ENCODE results near the gene KIAA1549. TPM values are rescaled to one million over a fixed set of nuclear protein-coding genes. Genes with fewer than 3 reads are reported as not detected.
"Not testable (repeated sequence)": the region's sequence is repeated elsewhere in the genome, so short reads cannot be mapped to it uniquely, and the experiment has no call there.

Gene KIAA1549
- total RNA-seq, 1 donor from 2014 or later: 1.3 TPM

DNA sequence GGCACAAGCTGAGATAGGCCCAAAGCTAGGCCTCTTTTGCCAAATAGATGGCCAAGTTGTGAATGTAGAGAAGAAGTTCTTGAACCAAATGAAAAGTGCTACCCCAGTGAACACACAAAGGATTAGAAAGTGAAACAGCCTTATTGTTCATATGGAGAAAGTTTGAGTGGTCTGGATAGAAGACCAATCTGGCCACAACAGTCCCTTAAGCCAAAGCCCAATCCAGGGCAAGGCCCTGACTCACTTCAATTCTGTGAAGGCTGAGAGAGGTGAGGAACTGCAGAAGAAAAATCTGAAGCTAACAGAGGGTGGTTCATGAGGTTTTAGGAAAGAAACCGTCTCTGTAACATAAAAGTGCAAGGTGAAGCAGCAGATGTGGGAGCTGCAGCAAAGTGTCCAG, 164.5 kb downstream of the KIAA1549 start:
- H3K27ac Mint-ChIP-seq: no peak overlapping the region
- intact Hi-C loops (cut with micrococcal nuclease): loop anchor here (5.0 kb wide), 1 partner anchor 46 kb away; no protein-coding TSS in a partner anchor

DNA sequence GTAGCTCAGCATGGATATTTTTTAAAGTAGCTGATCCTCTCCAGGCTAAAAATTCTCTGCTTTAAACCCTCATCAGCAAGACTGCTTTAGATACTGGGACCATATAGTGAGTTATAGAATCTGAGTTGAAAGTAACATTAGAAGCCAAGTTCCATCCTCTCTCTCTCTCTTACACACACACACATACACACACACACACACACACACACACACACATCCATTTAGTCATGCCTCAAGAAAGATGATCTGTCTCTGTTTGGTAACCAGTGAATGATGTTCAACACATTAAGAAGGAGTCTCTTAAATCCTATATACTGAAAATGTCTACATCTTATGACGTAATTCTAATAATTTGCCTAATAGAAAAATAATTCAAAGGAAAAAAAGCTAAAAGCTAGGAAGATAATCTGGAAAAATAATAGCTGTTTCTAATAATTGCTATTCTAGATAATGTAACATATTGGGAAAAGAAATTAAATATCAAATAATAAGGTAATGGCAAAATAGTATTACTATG, 166.3 kb downstream of the KIAA1549 start:
- H3K36me3 Mint-ChIP-seq (ENCODE audit: low read depth): no peaks in the 10 kb centered on the region
- peaks cover 5% of the 10 kb centered on the region for H3K9me3 Mint-ChIP-seq
- no peak overlapping the region for H3K4me3 Mint-ChIP-seq (ENCODE audit: low read depth)
- intact Hi-C loops (cut with micrococcal nuclease): loop anchor here (1.0 to 5.0 kb wide), 6 partner anchors 10 to 643 kb away; no protein-coding TSS in a partner anchor
- peaks cover 28% of the 10 kb centered on the region for H3K4me1 Mint-ChIP-seq (ENCODE audit: low read depth)
- no peak for DNase-seq (ENCODE audit: low spot score)
- peaks cover 2% of the 10 kb centered on the region for H3K27me3 Mint-ChIP-seq (ENCODE audit: low read depth)
- peak overlapping the region; percentile 1 for H3K27ac Mint-ChIP-seq

More for the DNA sequence above, 164.5 kb downstream of the KIAA1549 start:
- Mint-ChIP-seq H3K27me3 (ENCODE audit: low read depth) (peaks cover 2% of the 10 kb centered on the region), H3K4me1 (ENCODE audit: low read depth) (peaks cover 28% of the 10 kb centered on the region), H3K36me3 (ENCODE audit: low read depth) (no peaks in the 10 kb centered on the region), H3K4me3 (ENCODE audit: low read depth) (no peak overlapping the region), H3K9me3 (peaks cover 5% of the 10 kb centered on the region)
- no peak for DNase-seq (ENCODE audit: low spot score)

GRCh38 chr7:138813945-138814344, 167.2 kb downstream of the KIAA1549 start:
- H3K36me3 Mint-ChIP-seq (ENCODE audit: low read depth): no peaks in the 10 kb centered on the region
- no peak overlapping the region for H3K27ac Mint-ChIP-seq
- no peak overlapping the region for H3K4me3 Mint-ChIP-seq (ENCODE audit: low read depth)
- intact Hi-C loops (cut with micrococcal nuclease): loop anchor here (1.0 to 5.0 kb wide), 5 partner anchors 11 to 642 kb away; no protein-coding TSS in a partner anchor
- H3K4me1 Mint-ChIP-seq (ENCODE audit: low read depth): peaks cover 28% of the 10 kb centered on the region
- H3K27me3 Mint-ChIP-seq (ENCODE audit: low read depth): peaks cover 2% of the 10 kb centered on the region
- H3K9me3 Mint-ChIP-seq: peaks cover 5% of the 10 kb centered on the region
- no peak for DNase-seq (ENCODE audit: low spot score)

GRCh38 chr7:138811327-138811726, 169.9 kb downstream of the KIAA1549 start:
- H3K36me3 Mint-ChIP-seq (ENCODE audit: low read depth); H3K9me3 Mint-ChIP-seq; H3K27ac Mint-ChIP-seq; DNase-seq (ENCODE audit: low spot score); H3K4me3 Mint-ChIP-seq (ENCODE audit: low read depth); H3K27me3 Mint-ChIP-seq (ENCODE audit: low read depth): not testable (repeated sequence)
- H3K4me1 Mint-ChIP-seq (ENCODE audit: low read depth): peaks cover 22% of the 10 kb centered on the region
- intact Hi-C loops (cut with micrococcal nuclease): loop anchor here (5.0 kb wide), 3 partner anchors 59 to 639 kb away; no protein-coding TSS in a partner anchor

DNA sequence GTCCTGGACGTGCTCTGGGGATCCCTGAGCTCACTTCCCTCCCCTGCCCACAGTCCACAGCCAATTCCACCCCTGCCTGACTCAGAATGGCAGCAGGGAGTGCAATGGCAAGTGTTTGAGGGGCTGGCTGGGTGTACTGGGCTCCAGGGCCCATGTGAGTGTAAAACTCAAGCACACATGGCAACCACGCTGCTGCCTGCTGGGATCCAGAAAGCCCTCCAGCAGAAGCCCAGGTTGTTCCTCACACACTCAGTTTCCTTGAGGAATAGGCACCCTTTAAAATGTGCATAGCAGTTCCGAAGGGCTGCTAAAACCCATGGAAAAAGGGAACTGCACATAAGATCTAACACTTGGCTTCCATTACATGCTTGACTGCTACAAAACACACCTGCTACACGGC, 171.8 kb downstream of the KIAA1549 start:
- H3K27me3 Mint-ChIP-seq (ENCODE audit: low read depth): peaks cover 6% of the 10 kb centered on the region
- no peak for DNase-seq (ENCODE audit: low spot score)
- H3K36me3 Mint-ChIP-seq (ENCODE audit: low read depth): no peaks in the 10 kb centered on the region
- H3K4me3 Mint-ChIP-seq (ENCODE audit: low read depth): no peak overlapping the region
- peaks cover 5% of the 10 kb centered on the region for H3K9me3 Mint-ChIP-seq
- peaks cover 19% of the 10 kb centered on the region for H3K4me1 Mint-ChIP-seq (ENCODE audit: low read depth)
- intact Hi-C loops (cut with micrococcal nuclease): no loop called here
- no peak overlapping the region for H3K27ac Mint-ChIP-seq

- peaks cover 6% of the 10 kb centered on the region for H3K4me1 Mint-ChIP-seq (ENCODE audit: low read depth)
- no peak for DNase-seq (ENCODE audit: low spot score)
- peaks cover 4% of the 10 kb centered on the region for H3K27me3 Mint-ChIP-seq (ENCODE audit: low read depth)
- intact Hi-C loops (cut with micrococcal nuclease): no loop called here
- H3K36me3 Mint-ChIP-seq (ENCODE audit: low read depth): no peaks in the 10 kb centered on the region
- H3K9me3 Mint-ChIP-seq: no peaks in the 10 kb centered on the region
- no peak overlapping the region for H3K4me3 Mint-ChIP-seq (ENCODE audit: low read depth)
- no peak overlapping the region for H3K27ac Mint-ChIP-seq
These were observed 176.6 kb downstream of the KIAA1549 start for GRCh38 chr7:138804618-138805017.

DNA sequence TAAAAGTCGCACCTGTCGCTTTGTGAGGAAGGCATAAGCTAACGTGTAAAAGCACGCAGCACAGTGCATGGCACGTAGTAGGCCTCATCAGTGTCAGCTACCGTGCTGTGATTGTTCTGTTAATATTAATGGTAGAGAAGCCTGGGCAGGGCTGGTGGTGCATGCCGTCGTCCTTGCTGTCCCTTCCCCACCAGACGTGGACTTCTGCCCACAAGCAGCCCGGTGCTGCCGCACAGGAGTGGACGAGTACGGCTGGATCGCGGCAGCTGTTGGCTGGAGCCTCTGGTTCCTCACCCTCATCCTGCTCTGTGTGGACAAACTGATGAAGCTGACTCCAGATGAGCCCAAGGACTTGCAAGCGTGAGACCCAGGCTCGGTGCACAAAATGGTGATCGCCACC, 178.5 kb downstream of the KIAA1549 start:
- no peak for DNase-seq (ENCODE audit: low spot score)
- Mint-ChIP-seq H3K4me1 (ENCODE audit: low read depth) (peaks cover 6% of the 10 kb centered on the region), H3K4me3 (ENCODE audit: low read depth) (no peak overlapping the region), H3K36me3 (ENCODE audit: low read depth) (no peaks in the 10 kb centered on the region), H3K27ac (no peak overlapping the region), H3K9me3 (no peaks in the 10 kb centered on the region), H3K27me3 (ENCODE audit: low read depth) (peaks cover 12% of the 10 kb centered on the region)
- intact Hi-C loops (cut with micrococcal nuclease): no loop called here

GRCh38 chr7:138801256-138801655, 179.9 kb downstream of the KIAA1549 start:
- Mint-ChIP-seq H3K9me3 (no peaks in the 10 kb centered on the region), H3K27me3 (ENCODE audit: low read depth) (peaks cover 17% of the 10 kb centered on the region), H3K4me1 (ENCODE audit: low read depth) (peaks cover 8% of the 10 kb centered on the region), H3K36me3 (ENCODE audit: low read depth) (no peaks in the 10 kb centered on the region), H3K4me3 (ENCODE audit: low read depth) (no peak overlapping the region), H3K27ac (no peak overlapping the region)
- no peak for DNase-seq (ENCODE audit: low spot score)
- intact Hi-C loops (cut with micrococcal nuclease): no loop called here

- H3K27me3 Mint-ChIP-seq (ENCODE audit: low read depth): peaks cover 12% of the 10 kb centered on the region
- peaks cover 2% of the 10 kb centered on the region for H3K4me1 Mint-ChIP-seq (ENCODE audit: low read depth)
- no peaks in the 10 kb centered on the region for H3K9me3 Mint-ChIP-seq
- H3K36me3 Mint-ChIP-seq (ENCODE audit: low read depth): no peaks in the 10 kb centered on the region
- DNase-seq (ENCODE audit: low spot score): no peak
- H3K27ac Mint-ChIP-seq: no peak overlapping the region
- H3K4me3 Mint-ChIP-seq (ENCODE audit: low read depth): no peak overlapping the region
- intact Hi-C loops (cut with micrococcal nuclease): no loop called here
These were observed 181.7 kb downstream of the KIAA1549 start for GRCh38 chr7:138799336-138800000.

- H3K9me3 Mint-ChIP-seq: no peaks in the 10 kb centered on the region
- H3K27me3 Mint-ChIP-seq (ENCODE audit: low read depth): peaks cover 12% of the 10 kb centered on the region
- H3K4me3 Mint-ChIP-seq (ENCODE audit: low read depth): no peak overlapping the region
- intact Hi-C loops (cut with micrococcal nuclease): no loop called here
- DNase-seq (ENCODE audit: low spot score): no peak
- H3K36me3 Mint-ChIP-seq (ENCODE audit: low read depth): no peaks in the 10 kb centered on the region
- peaks cover 2% of the 10 kb centered on the region for H3K4me1 Mint-ChIP-seq (ENCODE audit: low read depth)
- H3K27ac Mint-ChIP-seq: no peak overlapping the region
These were observed 182.4 kb downstream of the KIAA1549 start for GRCh38 chr7:138798836-138799235.

GRCh38 chr7:138797715-138798320, 183.4 kb downstream of the KIAA1549 start, which contains the start of the genes ATP6V0A4 and TMEM213:
Gene ATP6V0A4, minus strand, starts transcription at chr7:138798196. Its CDS starts 26,949 bp downstream, at chr7:138771247.
Gene TMEM213, plus strand, starts transcription at chr7:138797994. Its CDS starts 111 bp downstream, at chr7:138798105.
- Mint-ChIP-seq H3K36me3 (ENCODE audit: low read depth) (no peaks in the 10 kb centered on the region), H3K27ac (no peak within 1 kb of the TSS), H3K27me3 (ENCODE audit: low read depth) (peaks cover 12% of the 10 kb centered on the region), H3K4me1 (ENCODE audit: low read depth) (peaks cover 2% of the 10 kb centered on the region), H3K9me3 (no peaks in the 10 kb centered on the region), H3K4me3 (ENCODE audit: low read depth) (no peak within 1 kb of the TSS)
- intact Hi-C loops (cut with micrococcal nuclease): no loop called here
- no peak for DNase-seq (ENCODE audit: low spot score)

DNA sequence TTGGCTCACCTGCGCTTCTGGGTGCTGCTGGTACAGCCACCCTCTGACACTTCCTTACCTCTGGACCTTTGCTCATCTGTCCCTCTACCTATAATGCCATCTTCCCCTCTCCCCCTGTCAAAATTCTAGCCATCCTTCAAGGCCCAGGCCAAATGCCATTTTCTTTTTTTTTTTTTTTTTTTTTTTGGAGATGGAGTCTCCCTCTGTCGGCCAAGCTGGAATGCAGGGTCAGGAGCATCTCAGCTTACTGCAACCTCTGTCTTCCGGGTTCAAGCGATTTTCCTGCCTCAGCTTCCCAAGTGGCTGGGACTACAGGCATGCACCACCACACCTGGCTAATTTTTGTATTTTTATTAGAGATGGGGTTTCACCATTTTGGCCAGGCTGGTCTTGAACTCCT, 184.1 kb downstream of the KIAA1549 start:
- intact Hi-C loops (cut with micrococcal nuclease); H3K36me3 Mint-ChIP-seq (ENCODE audit: low read depth); H3K9me3 Mint-ChIP-seq; H3K4me3 Mint-ChIP-seq (ENCODE audit: low read depth); H3K4me1 Mint-ChIP-seq (ENCODE audit: low read depth); DNase-seq (ENCODE audit: low spot score); H3K27ac Mint-ChIP-seq: not testable (repeated sequence)
- H3K27me3 Mint-ChIP-seq (ENCODE audit: low read depth): peaks cover 15% of the 10 kb centered on the region

GRCh38 chr7:138796038-138796615, 185.1 kb downstream of the KIAA1549 start:
- Mint-ChIP-seq H3K4me3 (ENCODE audit: low read depth) (no peak overlapping the region), H3K4me1 (ENCODE audit: low read depth) (peaks cover 2% of the 10 kb centered on the region), H3K27ac (no peak overlapping the region), H3K9me3 (no peaks in the 10 kb centered on the region), H3K27me3 (ENCODE audit: low read depth) (peaks cover 19% of the 10 kb centered on the region), H3K36me3 (ENCODE audit: low read depth) (no peaks in the 10 kb centered on the region)
- intact Hi-C loops (cut with micrococcal nuclease): no loop called here
- DNase-seq (ENCODE audit: low spot score): no peak
